ENCODE measurements around the gene OR13J1. TPM values are rescaled to one million over a fixed set of nuclear protein-coding genes. Genes with fewer than 3 reads are reported as not detected.

Gene OR13J1
- total and polyA plus RNA-seq, 12 donors, result not detected

DNA sequence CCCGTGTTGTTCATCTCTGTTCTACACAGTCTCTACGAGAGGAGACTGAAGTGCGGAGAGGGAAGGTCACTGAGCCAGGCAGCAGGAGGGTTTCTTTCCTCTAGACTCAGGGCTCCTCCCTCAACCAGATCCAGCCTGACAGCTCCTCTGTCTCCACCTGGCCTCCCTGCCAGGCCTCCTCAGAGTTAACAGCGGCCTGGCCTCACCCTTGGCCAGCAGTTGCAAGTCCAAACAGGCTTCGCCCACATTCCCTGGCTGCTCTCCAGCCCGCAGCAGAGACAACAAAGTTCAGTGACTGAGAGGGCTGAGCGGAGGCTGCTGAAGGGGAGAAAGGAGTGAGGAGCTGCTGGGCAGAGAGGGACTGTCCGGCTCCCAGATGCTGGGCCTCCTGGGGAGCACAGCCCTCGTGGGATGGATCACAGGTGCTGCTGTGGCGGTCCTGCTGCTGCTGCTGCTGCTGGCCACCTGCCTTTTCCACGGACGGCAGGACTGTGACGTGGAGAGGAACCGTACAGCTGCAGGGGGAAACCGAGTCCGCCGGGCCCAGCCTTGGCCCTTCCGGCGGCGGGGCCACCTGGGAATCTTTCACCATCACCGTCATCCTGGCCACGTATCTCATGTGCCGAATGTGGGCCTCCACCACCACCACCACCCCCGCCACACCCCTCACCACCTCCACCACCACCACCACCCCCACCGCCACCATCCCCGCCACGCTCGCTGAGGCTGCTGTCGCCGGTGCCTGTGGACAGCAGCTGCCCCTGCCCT lies 35.9 kb upstream of the OR13J1 start, which contains the start of gene HRCT1:
HRCT1 (plus strand) TSS at position 291 of the 768 bp plus-strand sequence; CDS start at position 377, 86 bp downstream.
- intact Hi-C loops (cut with DNase I), result loop anchor here in 1 of 2 donors (5.0 kb wide), 1 partner anchor 41 kb away; no protein-coding TSS in a partner anchor
- H3K27me3 ChIP-seq, result no peaks in the 10 kb centered on the region
- no peaks in the 10 kb centered on the region for H3K36me3 ChIP-seq (replicated peaks in 1 of 2)
- peak in 1 of 2 donors; percentile 49 for TF ChIP-seq POLR2A (IDR thresholded peaks at IDR 0.05)
- TF ChIP-seq, protein P1, sequence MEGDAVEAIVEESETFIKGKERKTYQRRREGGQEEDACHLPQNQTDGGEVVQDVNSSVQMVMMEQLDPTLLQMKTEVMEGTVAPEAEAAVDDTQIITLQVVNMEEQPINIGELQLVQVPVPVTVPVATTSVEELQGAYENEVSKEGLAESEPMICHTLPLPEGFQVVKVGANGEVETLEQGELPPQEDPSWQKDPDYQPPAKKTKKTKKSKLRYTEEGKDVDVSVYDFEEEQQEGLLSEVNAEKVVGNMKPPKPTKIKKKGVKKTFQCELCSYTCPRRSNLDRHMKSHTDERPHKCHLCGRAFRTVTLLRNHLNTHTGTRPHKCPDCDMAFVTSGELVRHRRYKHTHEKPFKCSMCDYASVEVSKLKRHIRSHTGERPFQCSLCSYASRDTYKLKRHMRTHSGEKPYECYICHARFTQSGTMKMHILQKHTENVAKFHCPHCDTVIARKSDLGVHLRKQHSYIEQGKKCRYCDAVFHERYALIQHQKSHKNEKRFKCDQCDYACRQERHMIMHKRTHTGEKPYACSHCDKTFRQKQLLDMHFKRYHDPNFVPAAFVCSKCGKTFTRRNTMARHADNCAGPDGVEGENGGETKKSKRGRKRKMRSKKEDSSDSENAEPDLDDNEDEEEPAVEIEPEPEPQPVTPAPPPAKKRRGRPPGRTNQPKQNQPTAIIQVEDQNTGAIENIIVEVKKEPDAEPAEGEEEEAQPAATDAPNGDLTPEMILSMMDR (IDR thresholded peaks at IDR 0.05), result no peak
- H3K4me3 ChIP-seq, result no peak within 1 kb of the TSS
- no peaks in the 10 kb centered on the region for H3K9me3 ChIP-seq (replicated peaks in 1 of 3)
- peak; percentile 69 to 93 (median 88) for DNase-seq
- 58 to 65% (median 59%) methylated on average over 14 to 30 of the region's 30 CpGs for WGBS, 4 donors
- peak within 1 kb of the TSS in 4 of 5 donors; percentile 74 to 94 (median 82) for H3K27ac ChIP-seq
- peaks cover 29 to 49% of the 10 kb centered on the region in 2 donors for H3K4me1 ChIP-seq (replicated peaks in 1 of 2)

DNA sequence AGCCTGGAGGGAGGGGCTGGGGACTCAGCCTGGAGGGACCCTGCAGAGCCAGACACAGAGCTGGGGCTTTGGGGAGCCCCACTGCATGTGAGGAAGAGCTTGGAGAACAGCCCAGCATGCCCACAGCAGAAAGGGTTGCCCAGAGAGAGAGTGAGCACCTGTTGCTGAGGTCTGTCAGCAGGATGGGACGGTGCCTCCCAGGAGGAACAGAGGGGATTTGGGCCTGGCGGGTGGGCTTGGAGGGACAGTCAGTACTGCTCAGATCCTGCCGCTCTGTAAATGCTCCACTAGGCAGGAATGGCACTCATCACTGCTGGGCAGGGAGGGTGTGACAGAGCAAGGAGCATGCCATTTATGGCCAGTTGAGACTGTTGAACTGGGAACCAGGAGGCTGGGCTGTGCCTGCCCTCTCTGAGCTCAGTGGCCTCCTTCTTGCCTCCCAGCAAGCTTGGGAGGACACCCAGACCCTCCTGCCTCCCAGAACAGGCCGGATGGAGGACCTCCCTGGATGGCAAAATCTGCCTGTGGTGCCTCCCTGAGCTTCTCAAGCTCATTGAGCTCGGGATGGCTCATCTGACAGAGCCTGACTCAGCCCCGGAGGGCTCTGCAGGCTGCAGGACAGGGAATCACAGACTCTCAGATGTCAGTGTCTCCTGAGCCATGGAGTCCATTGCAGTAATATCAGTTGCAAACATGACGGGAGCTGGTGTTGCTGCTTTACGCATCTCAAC lies 35.0 kb upstream of the OR13J1 start:
- Histone ChIP-seq H3K27me3 (no peaks in the 10 kb centered on the region), H3K9me3 (replicated peaks in 1 of 3) (no peaks in the 10 kb centered on the region), H3K4me3 (no peak overlapping the region), H3K36me3 (replicated peaks in 1 of 2) (no peaks in the 10 kb centered on the region), H3K27ac (peak overlapping the region in 4 of 5 donors; percentile 53 to 94 (median 78)), H3K4me1 (replicated peaks in 1 of 2) (peaks cover 29 to 49% of the 10 kb centered on the region in 2 donors)
- peak in 1 of 7 donors; percentile 29 for DNase-seq
- 42 to 86% (median 72%) methylated on average over 4 to 8 of the region's 8 CpGs for whole genome bisulfite sequencing, 4 donors
- no peak for TF ChIP-seq POLR2A (IDR thresholded peaks at IDR 0.05)
- TF ChIP-seq, protein P1 (IDR thresholded peaks at IDR 0.05), result no peak
- intact Hi-C loops (cut with DNase I), result loop anchor here in 1 of 2 donors (5.0 kb wide), 1 partner anchor 42 kb away; no protein-coding TSS in a partner anchor

DNA sequence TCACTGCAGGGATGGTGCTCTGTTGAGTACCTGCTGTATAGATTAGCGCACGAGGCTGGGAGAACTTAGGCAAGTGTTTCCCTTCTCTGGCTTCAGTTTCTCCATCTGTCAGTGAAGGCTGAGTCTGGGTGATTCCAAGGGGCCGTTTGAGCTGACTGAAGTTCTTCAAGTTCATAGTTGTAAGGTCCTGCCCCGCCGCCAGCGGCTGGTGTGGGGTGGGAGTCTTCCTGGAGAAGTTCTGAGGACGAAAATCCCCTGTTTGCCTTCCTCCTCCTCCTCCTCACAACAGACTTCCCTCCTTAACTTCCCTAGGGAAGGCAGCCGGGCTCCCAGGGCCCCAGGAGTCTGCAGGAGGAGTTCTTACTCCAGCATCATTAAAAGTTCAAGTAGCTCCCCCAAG lies 34.1 kb upstream of the OR13J1 start:
- no peaks in the 10 kb centered on the region for H3K9me3 ChIP-seq (replicated peaks in 1 of 3)
- no peak for DNase-seq
- H3K27ac ChIP-seq, result peak overlapping the region in 1 of 5 donors; percentile 18
- intact Hi-C loops (cut with DNase I), result no loop called here
- peaks cover 8% of the 10 kb centered on the region for H3K27me3 ChIP-seq
- no peaks in the 10 kb centered on the region for H3K36me3 ChIP-seq (replicated peaks in 1 of 2)
- no peak for TF ChIP-seq POLR2A (IDR thresholded peaks at IDR 0.05)
- TF ChIP-seq, protein P1 (IDR thresholded peaks at IDR 0.05), result no peak
- no peak overlapping the region for H3K4me3 ChIP-seq
- 77 to 80% (median 77%) methylated on average over 8 of the region's 8 CpGs for WGBS, 4 donors
- H3K4me1 ChIP-seq (replicated peaks in 1 of 2), result peaks cover 29 to 43% of the 10 kb centered on the region in 2 donors

DNA sequence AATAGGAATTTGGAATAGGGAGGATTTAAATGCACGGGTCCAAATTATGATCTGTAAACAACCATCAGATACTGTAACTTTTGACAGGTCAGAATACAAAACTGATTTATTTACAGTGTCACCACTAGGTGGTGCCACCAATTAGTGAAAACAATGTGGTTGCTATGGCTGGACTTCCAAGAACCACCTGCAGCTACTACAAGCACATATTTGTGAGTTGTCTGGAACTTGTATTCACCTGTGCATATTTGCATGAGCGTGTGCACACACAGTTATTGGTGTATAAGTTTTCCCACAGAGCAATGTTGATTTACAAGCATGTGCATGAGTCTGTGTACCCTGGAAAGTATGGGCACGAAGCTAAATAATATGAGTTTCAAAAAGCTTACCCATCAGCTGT lies 32.8 kb upstream of the OR13J1 start:
- Histone ChIP-seq H3K27ac (no peak overlapping the region), H3K4me1 (replicated peaks in 1 of 2) (peaks cover 18 to 31% of the 10 kb centered on the region in 2 donors), H3K4me3 (no peak overlapping the region), H3K36me3 (replicated peaks in 1 of 2) (no peaks in the 10 kb centered on the region), H3K27me3 (peaks cover 8% of the 10 kb centered on the region), H3K9me3 (replicated peaks in 1 of 3) (no peaks in the 10 kb centered on the region)
- 22 to 36% (median 32%) methylated on average over 3 of the region's 3 CpGs for WGBS, 4 donors
- TF ChIP-seq, protein P1 (IDR thresholded peaks at IDR 0.05), result peak; percentile 67 to 87 (median 80)
- TF ChIP-seq POLR2A (IDR thresholded peaks at IDR 0.05), result no peak
- peak in 2 of 7 donors; percentile 49 to 55 for DNase-seq
- intact Hi-C loops (cut with DNase I), result loop anchor here in 1 of 2 donors (2.0 kb wide), 1 partner anchor 42 kb away; no protein-coding TSS in a partner anchor
